HepG2 (cell line): ENCODE data around the gene SYTL5. TPM values are rescaled to one million over a fixed set of nuclear protein-coding genes. Genes with fewer than 3 reads are reported as not detected.

Source experiments
- ISL2 ChIP-seq: sonication (generic); formaldehyde crosslinking; IDR thresholded peaks from 2 replicates; pipeline ENCODE4 v1.5.0; 2020; ENCODE audit warnings: missing genetic modification reagents
- ZNF317 ChIP-seq: sonication (generic); formaldehyde crosslinking; IDR thresholded peaks from 2 replicates; pipeline ENCODE4 v1.5.0; 2020; ENCODE audit warnings: mild to moderate bottlenecking, missing genetic modification reagents
- polyA plus RNA-seq, 8 experiments: library from polyadenylated mRNA; depleted of rRNA in 3 of 8; stranded (reverse) in 7 of 8; unstranded in 1 of 8; fragments of >200 nt; fragmentation: Illumina TruSeq in 4 of 8; extraction: Trizol in 4 of 8; gene quantifications; 2 replicates each; pipeline versions ENCODE4 v1.2.1 to v1.2.3, GENCODE V29; 2011 to 2016; ENCODE audit warnings: low read depth in 4 of 8, missing spikeins in 1 of 8, mixed read lengths in 1 of 8; ENCODE audit not compliant: insufficient read depth in 1 of 8
- total RNA-seq, 5 experiments: library from RNA; depleted of rRNA; stranded (reverse); fragments of >200 nt; fragmentation: Illumina TruSeq; extraction: Trizol; gene quantifications; 2 replicates each; pipeline ENCODE4 v1.2.3, GENCODE V29; 2016; ENCODE audit warnings: low read depth in 1 of 5
- TF ChIP-seq, protein P1 (sequence below): sonication (generic); formaldehyde crosslinking; conservative IDR thresholded peaks from 2 replicates; pipeline ENCODE4 v1.8.0; 2022; ENCODE audit warnings: mild to moderate bottlenecking, moderate library complexity, missing genetic modification reagents
- TF ChIP-seq, protein P2 (sequence below): sonication (generic); formaldehyde crosslinking; IDR thresholded peaks from 2 replicates; pipeline ENCODE4 v1.8.1; 2022; ENCODE audit warnings: low read depth, mild to moderate bottlenecking, missing genetic modification reagents
- TF ChIP-seq, protein P3 (sequence below): sonication (generic); formaldehyde crosslinking; IDR thresholded peaks from 2 replicates; pipeline ENCODE4 v1.4.0; 2020; ENCODE audit warnings: missing genetic modification reagents, borderline replicate concordance

The SYTL5 gene
- total and polyA plus RNA-seq, 2 of the 13 experiments (the other 11 are each of a cell fraction or from before 2014, with no cell fraction given), result not detected

GRCh38 chrX:38052096-38052495 lies 45.7 kb downstream of the SYTL5 start (continued):
- TF ChIP-seq, protein P1, sequence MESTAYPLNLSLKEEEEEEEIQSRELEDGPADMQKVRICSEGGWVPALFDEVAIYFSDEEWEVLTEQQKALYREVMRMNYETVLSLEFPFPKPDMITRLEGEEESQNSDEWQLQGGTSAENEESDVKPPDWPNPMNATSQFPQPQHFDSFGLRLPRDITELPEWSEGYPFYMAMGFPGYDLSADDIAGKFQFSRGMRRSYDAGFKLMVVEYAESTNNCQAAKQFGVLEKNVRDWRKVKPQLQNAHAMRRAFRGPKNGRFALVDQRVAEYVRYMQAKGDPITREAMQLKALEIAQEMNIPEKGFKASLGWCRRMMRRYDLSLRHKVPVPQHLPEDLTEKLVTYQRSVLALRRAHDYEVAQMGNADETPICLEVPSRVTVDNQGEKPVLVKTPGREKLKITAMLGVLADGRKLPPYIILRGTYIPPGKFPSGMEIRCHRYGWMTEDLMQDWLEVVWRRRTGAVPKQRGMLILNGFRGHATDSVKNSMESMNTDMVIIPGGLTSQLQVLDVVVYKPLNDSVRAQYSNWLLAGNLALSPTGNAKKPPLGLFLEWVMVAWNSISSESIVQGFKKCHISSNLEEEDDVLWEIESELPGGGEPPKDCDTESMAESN, result no peak
- TF ChIP-seq, protein P2, sequence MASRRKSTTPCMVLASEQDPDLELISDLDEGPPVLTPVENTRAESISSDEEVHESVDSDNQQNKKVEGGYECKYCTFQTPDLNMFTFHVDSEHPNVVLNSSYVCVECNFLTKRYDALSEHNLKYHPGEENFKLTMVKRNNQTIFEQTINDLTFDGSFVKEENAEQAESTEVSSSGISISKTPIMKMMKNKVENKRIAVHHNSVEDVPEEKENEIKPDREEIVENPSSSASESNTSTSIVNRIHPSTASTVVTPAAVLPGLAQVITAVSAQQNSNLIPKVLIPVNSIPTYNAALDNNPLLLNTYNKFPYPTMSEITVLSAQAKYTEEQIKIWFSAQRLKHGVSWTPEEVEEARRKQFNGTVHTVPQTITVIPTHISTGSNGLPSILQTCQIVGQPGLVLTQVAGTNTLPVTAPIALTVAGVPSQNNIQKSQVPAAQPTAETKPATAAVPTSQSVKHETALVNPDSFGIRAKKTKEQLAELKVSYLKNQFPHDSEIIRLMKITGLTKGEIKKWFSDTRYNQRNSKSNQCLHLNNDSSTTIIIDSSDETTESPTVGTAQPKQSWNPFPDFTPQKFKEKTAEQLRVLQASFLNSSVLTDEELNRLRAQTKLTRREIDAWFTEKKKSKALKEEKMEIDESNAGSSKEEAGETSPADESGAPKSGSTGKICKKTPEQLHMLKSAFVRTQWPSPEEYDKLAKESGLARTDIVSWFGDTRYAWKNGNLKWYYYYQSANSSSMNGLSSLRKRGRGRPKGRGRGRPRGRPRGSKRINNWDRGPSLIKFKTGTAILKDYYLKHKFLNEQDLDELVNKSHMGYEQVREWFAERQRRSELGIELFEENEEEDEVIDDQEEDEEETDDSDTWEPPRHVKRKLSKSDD (CRISPR knock-in tag), result no peak
- TF ChIP-seq, protein P3, sequence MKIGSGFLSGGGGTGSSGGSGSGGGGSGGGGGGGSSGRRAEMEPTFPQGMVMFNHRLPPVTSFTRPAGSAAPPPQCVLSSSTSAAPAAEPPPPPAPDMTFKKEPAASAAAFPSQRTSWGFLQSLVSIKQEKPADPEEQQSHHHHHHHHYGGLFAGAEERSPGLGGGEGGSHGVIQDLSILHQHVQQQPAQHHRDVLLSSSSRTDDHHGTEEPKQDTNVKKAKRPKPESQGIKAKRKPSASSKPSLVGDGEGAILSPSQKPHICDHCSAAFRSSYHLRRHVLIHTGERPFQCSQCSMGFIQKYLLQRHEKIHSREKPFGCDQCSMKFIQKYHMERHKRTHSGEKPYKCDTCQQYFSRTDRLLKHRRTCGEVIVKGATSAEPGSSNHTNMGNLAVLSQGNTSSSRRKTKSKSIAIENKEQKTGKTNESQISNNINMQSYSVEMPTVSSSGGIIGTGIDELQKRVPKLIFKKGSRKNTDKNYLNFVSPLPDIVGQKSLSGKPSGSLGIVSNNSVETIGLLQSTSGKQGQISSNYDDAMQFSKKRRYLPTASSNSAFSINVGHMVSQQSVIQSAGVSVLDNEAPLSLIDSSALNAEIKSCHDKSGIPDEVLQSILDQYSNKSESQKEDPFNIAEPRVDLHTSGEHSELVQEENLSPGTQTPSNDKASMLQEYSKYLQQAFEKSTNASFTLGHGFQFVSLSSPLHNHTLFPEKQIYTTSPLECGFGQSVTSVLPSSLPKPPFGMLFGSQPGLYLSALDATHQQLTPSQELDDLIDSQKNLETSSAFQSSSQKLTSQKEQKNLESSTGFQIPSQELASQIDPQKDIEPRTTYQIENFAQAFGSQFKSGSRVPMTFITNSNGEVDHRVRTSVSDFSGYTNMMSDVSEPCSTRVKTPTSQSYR, result no peak
- no peak for TF ChIP-seq ISL2 (CRISPR knock-in tag)
- no peak for TF ChIP-seq ZNF317
- TF ChIP-seq, all 625 proteins: peak for 0
